Measurements from ENCODE around the gene FARP2.

- TF ChIP-seq MAX (IDR thresholded peaks at IDR 0.05): no peak
- TF ChIP-seq CTCF (IDR thresholded peaks at IDR 0.05; ENCODE audit: low read depth, low read length, missing input control): no peak
- TF ChIP-seq GABPA (IDR thresholded peaks at IDR 0.05 in 1 of 2, conservative IDR thresholded peaks at IDR 0.05 in 1 of 2): no peak
- TF ChIP-seq RAD21 (IDR thresholded peaks at IDR 0.05): no peak
- no peak for TF ChIP-seq ATF3 (IDR thresholded peaks at IDR 0.05)
- TF ChIP-seq SP1 (IDR thresholded peaks at IDR 0.05): no peak
- no peak for TF ChIP-seq EGR1 (IDR thresholded peaks at IDR 0.05; ENCODE audit: low read depth in 2 of 2)
- no peak for TF ChIP-seq JUND (IDR thresholded peaks at IDR 0.05)
- TF ChIP-seq ZBTB33 (IDR thresholded peaks at IDR 0.05): no peak
- TF ChIP-seq YY1 (IDR thresholded peaks at IDR 0.05): no peak
Observed at GRCh38 chr2:241356871-241357260, 781 bp downstream of the FARP2 start.

All from liver (tissue), 3 donors.